ENCODE results near the gene UBE2D1. TPM values are rescaled to one million over a fixed set of nuclear protein-coding genes. Genes with fewer than 3 reads are reported as not detected.
A peak's percentile ranks its signal among the peaks of the same experiment; 100 is the strongest.

The UBE2D1 gene
- total and polyA plus RNA-seq, 2 experiments from 2014 or later = 22.1 to 26.6 TPM

- H3K79me2 ChIP-seq = peaks cover 14% of the 10 kb centered on the region
- H3K36me3 ChIP-seq (replicated peaks; ENCODE audit: insufficient read depth, low read depth) = no peaks in the 10 kb centered on the region
- no peaks in the 10 kb centered on the region for H3K4me1 ChIP-seq (ENCODE audit: insufficient read depth)
- H3K4me3 ChIP-seq = no peak overlapping the region
- H3K9me3 ChIP-seq (ENCODE audit: low read depth) = no peaks in the 10 kb centered on the region
- no peak overlapping the region for H3K27ac ChIP-seq
- 66% methylated on average over 2 of the region's 2 CpGs for WGBS (ENCODE audit: low lambda C conversion rate, missing lambda C conversion rate)
- no peak for DNase-seq (ENCODE audit: low spot score)
- H2AFZ ChIP-seq = no peak overlapping the region
- H3K9me2 ChIP-seq (replicated peaks; ENCODE audit: insufficient read depth) = no peaks in the 10 kb centered on the region
- TF ChIP-seq CTCF (IDR thresholded peaks at IDR 0.05; ENCODE audit: poor library complexity) (peak; percentile 23), EZH2phosphoT487 (IDR thresholded peaks at IDR 0.05; ENCODE audit: low read depth, severe bottlenecking, unreplicated experiment) (no peak)
- no peaks in the 10 kb centered on the region for H3K27me3 ChIP-seq
- no peak overlapping the region for H3K4me2 ChIP-seq
- peaks cover 3% of the 10 kb centered on the region for H4K20me1 ChIP-seq (ENCODE audit: insufficient read depth, poor library complexity, severe bottlenecking)
Observed at GRCh38 chr10:58393317-58393716, 58.5 kb downstream of the UBE2D1 start.

- no peak overlapping the region for H3K4me3 ChIP-seq
- H3K36me3 ChIP-seq (replicated peaks; ENCODE audit: insufficient read depth, low read depth) = no peaks in the 10 kb centered on the region
- H3K27me3 ChIP-seq = no peaks in the 10 kb centered on the region
- H3K79me2 ChIP-seq = peaks cover 8% of the 10 kb centered on the region
- H2AFZ ChIP-seq = no peak overlapping the region
- DNase-seq (ENCODE audit: low spot score) = no peak
- no peaks in the 10 kb centered on the region for H3K9me2 ChIP-seq (replicated peaks; ENCODE audit: insufficient read depth)
- H3K27ac ChIP-seq = no peak overlapping the region
- peaks cover 3% of the 10 kb centered on the region for H4K20me1 ChIP-seq (ENCODE audit: insufficient read depth, poor library complexity, severe bottlenecking)
- H3K4me2 ChIP-seq = no peak overlapping the region
- H3K9me3 ChIP-seq (ENCODE audit: low read depth) = no peaks in the 10 kb centered on the region
- no peak for TF ChIP-seq CTCF (IDR thresholded peaks at IDR 0.05; ENCODE audit: poor library complexity)
- no peak for TF ChIP-seq EZH2phosphoT487 (IDR thresholded peaks at IDR 0.05; ENCODE audit: low read depth, severe bottlenecking, unreplicated experiment)
- TF ChIP-seq EZH2 (IDR thresholded peaks at IDR 0.05; ENCODE audit: borderline replicate concordance) = no peak
- no peaks in the 10 kb centered on the region for H3K4me1 ChIP-seq (ENCODE audit: insufficient read depth)
Observed at GRCh38 chr10:58394471-58394870, 59.7 kb downstream of the UBE2D1 start.

- Histone ChIP-seq H3K9me2 (replicated peaks; ENCODE audit: insufficient read depth) (no peaks in the 10 kb centered on the region), H3K36me3 (replicated peaks; ENCODE audit: insufficient read depth, low read depth) (no peaks in the 10 kb centered on the region), H3K4me2 (no peak overlapping the region), H3K27ac (no peak overlapping the region), H3K4me1 (ENCODE audit: insufficient read depth) (no peaks in the 10 kb centered on the region), H2AFZ (no peak overlapping the region), H3K9me3 (ENCODE audit: low read depth) (no peaks in the 10 kb centered on the region), H3K79me2 (peaks cover 3% of the 10 kb centered on the region), H4K20me1 (ENCODE audit: insufficient read depth, poor library complexity, severe bottlenecking) (peaks cover 3% of the 10 kb centered on the region), H3K4me3 (no peak overlapping the region), H3K27me3 (no peaks in the 10 kb centered on the region)
- DNase-seq (ENCODE audit: low spot score) = no peak
- TF ChIP-seq CTCF (IDR thresholded peaks at IDR 0.05; ENCODE audit: poor library complexity) (no peak), EZH2phosphoT487 (IDR thresholded peaks at IDR 0.05; ENCODE audit: low read depth, severe bottlenecking, unreplicated experiment) (no peak), EZH2 (IDR thresholded peaks at IDR 0.05; ENCODE audit: borderline replicate concordance) (no peak)
Observed at GRCh38 chr10:58396057-58396456, 61.3 kb downstream of the UBE2D1 start.

- H3K4me2 ChIP-seq = no peak overlapping the region
- no peak overlapping the region for H3K4me3 ChIP-seq
- H4K20me1 ChIP-seq (ENCODE audit: insufficient read depth, poor library complexity, severe bottlenecking) = no peaks in the 10 kb centered on the region
- H3K36me3 ChIP-seq (replicated peaks; ENCODE audit: insufficient read depth, low read depth) = no peaks in the 10 kb centered on the region
- no peaks in the 10 kb centered on the region for H3K9me3 ChIP-seq (ENCODE audit: low read depth)
- H3K79me2 ChIP-seq = no peaks in the 10 kb centered on the region
- H3K27me3 ChIP-seq = no peaks in the 10 kb centered on the region
- DNase-seq (ENCODE audit: low spot score) = no peak
- H3K27ac ChIP-seq = no peak overlapping the region
- H2AFZ ChIP-seq = no peak overlapping the region
- H3K4me1 ChIP-seq (ENCODE audit: insufficient read depth) = no peaks in the 10 kb centered on the region
- WGBS (ENCODE audit: low lambda C conversion rate, missing lambda C conversion rate) = 97% methylated on average over 3 of the region's 3 CpGs
- H3K9me2 ChIP-seq (replicated peaks; ENCODE audit: insufficient read depth) = no peaks in the 10 kb centered on the region
- TF ChIP-seq CTCF (IDR thresholded peaks at IDR 0.05; ENCODE audit: poor library complexity) (no peak), EZH2phosphoT487 (IDR thresholded peaks at IDR 0.05; ENCODE audit: low read depth, severe bottlenecking, unreplicated experiment) (no peak), EZH2 (IDR thresholded peaks at IDR 0.05; ENCODE audit: borderline replicate concordance) (no peak)
Observed at GRCh38 chr10:58397830-58398229, 63.0 kb downstream of the UBE2D1 start.
